ENCODE data around the gene SPNS2.

The SPNS2 gene

DNA sequence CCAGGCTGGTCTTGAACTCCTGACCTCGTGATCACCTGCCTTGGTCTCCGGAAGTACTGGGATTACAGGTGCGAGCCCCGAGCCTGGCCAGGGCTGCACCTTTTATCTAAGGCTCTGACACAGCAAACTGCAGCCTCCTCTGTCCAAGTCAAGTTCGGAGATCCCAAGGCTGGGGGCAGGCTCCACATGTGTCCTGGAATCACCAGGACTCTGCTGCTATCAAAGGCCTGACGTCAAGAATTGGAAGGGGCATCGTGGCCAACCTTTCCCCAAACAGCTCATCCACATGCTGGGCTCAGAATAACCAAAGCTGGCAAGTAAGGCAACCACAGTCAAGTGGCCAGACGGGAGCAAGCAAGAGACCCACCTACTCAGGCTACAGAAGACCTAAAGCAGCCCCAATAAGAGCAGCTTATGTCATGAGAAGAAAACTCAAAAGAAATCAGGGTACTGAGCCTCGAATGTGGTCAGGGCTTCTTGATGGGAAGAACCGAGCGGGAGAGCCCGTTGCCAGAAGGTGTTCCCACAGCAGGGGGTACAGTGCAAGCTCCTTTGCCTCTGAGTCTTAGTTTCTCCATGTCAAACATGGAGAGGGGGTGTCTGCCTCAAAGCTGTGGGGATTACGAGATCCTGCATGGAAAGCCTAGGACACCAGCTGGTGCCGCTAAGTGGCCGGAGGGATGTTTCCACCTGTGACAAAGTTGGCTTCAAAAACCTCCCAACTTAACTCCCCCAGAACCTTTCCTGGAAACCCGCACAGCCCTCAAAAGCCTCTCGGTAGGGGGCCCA lies 48.6 kb downstream of the SPNS2 start:
- Mint-ChIP-seq H3K9me3 (no peaks in the 10 kb centered on the region), H3K36me3 (ENCODE audit: low read depth) (peaks cover 19% of the 10 kb centered on the region), H3K27me3 (ENCODE audit: low read depth) (no peaks in the 10 kb centered on the region), H3K4me3 (no peak overlapping the region), H3K27ac (no peak overlapping the region), H3K4me1 (no peaks in the 10 kb centered on the region)
- TF ChIP-seq, protein P1, sequence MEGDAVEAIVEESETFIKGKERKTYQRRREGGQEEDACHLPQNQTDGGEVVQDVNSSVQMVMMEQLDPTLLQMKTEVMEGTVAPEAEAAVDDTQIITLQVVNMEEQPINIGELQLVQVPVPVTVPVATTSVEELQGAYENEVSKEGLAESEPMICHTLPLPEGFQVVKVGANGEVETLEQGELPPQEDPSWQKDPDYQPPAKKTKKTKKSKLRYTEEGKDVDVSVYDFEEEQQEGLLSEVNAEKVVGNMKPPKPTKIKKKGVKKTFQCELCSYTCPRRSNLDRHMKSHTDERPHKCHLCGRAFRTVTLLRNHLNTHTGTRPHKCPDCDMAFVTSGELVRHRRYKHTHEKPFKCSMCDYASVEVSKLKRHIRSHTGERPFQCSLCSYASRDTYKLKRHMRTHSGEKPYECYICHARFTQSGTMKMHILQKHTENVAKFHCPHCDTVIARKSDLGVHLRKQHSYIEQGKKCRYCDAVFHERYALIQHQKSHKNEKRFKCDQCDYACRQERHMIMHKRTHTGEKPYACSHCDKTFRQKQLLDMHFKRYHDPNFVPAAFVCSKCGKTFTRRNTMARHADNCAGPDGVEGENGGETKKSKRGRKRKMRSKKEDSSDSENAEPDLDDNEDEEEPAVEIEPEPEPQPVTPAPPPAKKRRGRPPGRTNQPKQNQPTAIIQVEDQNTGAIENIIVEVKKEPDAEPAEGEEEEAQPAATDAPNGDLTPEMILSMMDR (IDR thresholded peaks at IDR 0.05; ENCODE audit: unreplicated experiment in 3 of 3): no peak

DNA sequence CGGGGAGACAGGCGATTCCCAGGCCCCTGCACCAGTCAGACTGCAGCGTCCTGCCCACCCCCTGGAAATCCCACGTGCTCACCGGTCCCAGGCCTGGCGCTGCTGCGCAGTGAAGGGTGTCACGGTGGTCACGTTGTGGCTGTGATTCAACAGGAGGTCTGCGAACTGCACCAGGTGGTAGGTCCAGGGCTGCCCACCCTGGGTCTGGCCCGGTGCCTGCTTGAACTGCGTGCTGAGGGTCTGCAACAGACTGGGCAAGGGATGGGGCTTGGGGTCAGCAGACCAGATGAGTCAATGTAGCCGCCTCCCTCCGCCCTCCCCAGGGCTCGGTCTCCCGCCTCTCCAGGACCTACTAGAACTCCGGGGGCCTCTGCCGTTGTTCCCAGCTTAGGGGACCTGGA lies 49.4 kb downstream of the SPNS2 start:
- Mint-ChIP-seq H3K27ac (no peak overlapping the region), H3K27me3 (ENCODE audit: low read depth) (no peaks in the 10 kb centered on the region), H3K36me3 (ENCODE audit: low read depth) (peaks cover 19% of the 10 kb centered on the region), H3K4me1 (no peaks in the 10 kb centered on the region), H3K4me3 (no peak overlapping the region), H3K9me3 (no peaks in the 10 kb centered on the region)
- TF ChIP-seq, protein P1 (IDR thresholded peaks at IDR 0.05; ENCODE audit: unreplicated experiment in 3 of 3): no peak

DNA sequence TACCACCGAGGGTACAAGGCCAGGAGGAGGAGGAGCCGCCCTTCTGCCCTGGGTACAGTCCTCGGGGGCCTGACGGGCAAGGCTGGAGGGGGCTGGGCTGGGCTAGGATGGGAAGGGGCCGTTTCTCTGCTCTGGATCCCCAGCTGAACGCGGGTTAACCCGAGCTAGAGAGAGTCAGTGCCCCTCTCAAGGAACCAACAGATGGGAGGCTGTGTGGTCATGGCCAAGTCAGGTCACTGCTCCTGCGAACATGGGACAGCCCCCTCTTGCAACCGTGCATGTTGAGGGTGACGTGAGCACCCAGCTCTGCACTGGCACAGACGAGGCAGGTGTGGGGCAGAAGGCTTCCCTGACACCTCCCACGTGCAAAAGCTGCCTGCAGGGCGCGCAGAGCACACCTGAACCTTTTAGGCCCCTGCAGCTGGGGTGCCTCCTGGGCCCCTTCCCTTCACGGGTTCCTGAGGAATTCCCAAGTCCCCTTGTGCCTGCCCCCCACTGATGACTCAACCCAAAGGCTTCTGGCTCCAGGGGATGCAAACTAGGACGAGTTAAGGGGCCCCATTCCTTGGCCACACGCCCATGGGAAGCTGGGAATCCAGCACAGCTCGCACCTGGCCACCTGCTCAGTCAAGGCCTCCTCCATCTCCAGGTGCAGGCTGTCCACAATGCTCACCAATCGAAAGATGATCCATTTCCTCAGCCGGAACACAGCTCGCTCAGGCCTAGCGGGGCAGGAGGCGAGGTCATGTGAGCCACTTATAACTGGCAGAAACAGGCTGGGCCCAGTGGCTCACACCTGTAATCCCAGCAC lies 50.2 kb downstream of the SPNS2 start:
- TF ChIP-seq, protein P1 (IDR thresholded peaks at IDR 0.05; ENCODE audit: unreplicated experiment in 3 of 3): no peak
- no peaks in the 10 kb centered on the region for H3K9me3 Mint-ChIP-seq
- no peak overlapping the region for H3K27ac Mint-ChIP-seq
- no peaks in the 10 kb centered on the region for H3K27me3 Mint-ChIP-seq (ENCODE audit: low read depth)
- peaks cover under 1% of the 10 kb centered on the region for H3K4me1 Mint-ChIP-seq
- no peak overlapping the region for H3K4me3 Mint-ChIP-seq
- H3K36me3 Mint-ChIP-seq (ENCODE audit: low read depth): peaks cover 19% of the 10 kb centered on the region

DNA sequence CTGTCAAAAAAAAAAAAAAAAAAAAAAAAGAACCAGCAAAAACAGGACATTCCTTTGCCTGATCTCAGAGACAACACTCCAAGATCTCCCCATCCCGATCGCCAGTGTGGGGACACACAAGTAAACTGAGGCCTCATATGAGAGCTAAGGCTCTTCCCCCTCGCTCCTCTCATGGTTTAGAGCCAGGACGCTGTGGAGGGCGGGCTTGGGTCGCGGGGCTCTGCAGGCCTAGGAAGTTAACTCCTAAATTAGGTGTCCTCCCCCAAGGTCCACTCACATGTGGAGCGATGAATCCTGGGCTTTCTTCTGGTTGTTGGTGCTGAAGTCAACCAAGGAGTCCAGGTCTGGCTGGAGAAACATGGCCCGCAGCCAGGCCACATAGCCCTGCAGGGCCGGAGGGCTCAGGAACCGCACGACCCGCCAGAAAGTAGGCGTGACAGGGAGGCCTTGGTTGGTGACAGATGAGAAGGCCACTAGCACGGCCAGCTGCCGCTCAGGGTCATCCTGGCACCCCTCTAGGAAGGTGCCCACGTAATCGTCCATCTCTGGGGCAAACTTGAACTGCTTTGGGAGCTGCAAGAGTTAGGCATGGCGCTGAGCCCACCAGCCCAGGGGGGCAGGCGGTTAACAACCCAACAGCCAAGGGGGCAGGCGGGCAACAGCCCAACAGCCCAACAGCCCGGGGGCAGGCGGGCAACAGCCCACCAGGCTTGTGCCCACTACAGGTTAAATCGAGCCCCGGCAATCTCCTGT lies 51.3 kb downstream of the SPNS2 start:
- Mint-ChIP-seq H3K27me3 (ENCODE audit: low read depth) (no peaks in the 10 kb centered on the region), H3K4me1 (peaks cover 8% of the 10 kb centered on the region), H3K27ac (no peak overlapping the region), H3K9me3 (no peaks in the 10 kb centered on the region), H3K4me3 (no peak overlapping the region), H3K36me3 (ENCODE audit: low read depth) (peaks cover 19% of the 10 kb centered on the region)
- TF ChIP-seq, protein P1 (IDR thresholded peaks at IDR 0.05; ENCODE audit: unreplicated experiment in 3 of 3): no peak

DNA sequence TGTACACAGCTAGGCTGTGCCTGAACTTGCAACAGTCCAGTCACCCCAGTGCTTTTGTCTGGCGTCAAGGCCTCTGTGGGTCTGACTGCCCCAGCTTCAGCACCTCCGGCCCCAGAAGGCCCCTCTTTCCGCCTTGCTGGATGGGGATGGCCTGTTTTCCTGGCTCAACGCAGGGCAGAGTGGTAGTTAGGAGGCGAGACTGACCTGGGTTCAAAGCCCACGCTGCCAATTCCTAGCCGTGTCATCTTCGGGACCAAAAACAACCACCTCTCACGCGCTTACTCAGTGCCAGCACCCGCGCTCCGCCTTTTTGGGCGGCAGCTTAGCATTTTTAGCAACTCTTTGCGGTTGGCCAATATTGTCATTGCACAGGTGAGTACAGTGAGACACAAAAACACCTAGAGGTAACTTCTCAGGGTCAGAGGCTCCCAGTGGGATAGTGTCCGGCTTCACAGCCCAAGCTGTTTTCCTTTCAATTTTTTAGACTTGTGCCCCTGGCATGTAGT lies 51.9 kb downstream of the SPNS2 start:
- Mint-ChIP-seq H3K4me3 (no peak overlapping the region), H3K36me3 (ENCODE audit: low read depth) (peaks cover 19% of the 10 kb centered on the region), H3K9me3 (no peaks in the 10 kb centered on the region), H3K27ac (no peak overlapping the region), H3K27me3 (ENCODE audit: low read depth) (no peaks in the 10 kb centered on the region), H3K4me1 (peaks cover 13% of the 10 kb centered on the region)
- TF ChIP-seq, protein P1 (IDR thresholded peaks at IDR 0.05; ENCODE audit: unreplicated experiment in 3 of 3): no peak
